Dermis blood vessel endothelial cell (primary cell): Measurements from ENCODE around the gene STAT1. TPM values are rescaled to one million over a fixed set of nuclear protein-coding genes. Genes with fewer than 3 reads are reported as not detected.
"Not testable (repeated sequence)": the region's sequence is repeated elsewhere in the genome, so short reads cannot be mapped to it uniquely, and the experiment has no call there.

Source experiments
- DNase-seq: peaks from one replicate; pipeline ENCODE4 v3.0.0; 2010
- total RNA-seq: library from RNA; depleted of rRNA; stranded (reverse); fragments of >200 nt; gene quantifications from 2 replicates; pipeline ENCODE4 v1.2.3, GENCODE V29; 2014

The STAT1 gene
- total RNA-seq, 1 donor from 2014 or later: 68.6 TPM

DNA sequence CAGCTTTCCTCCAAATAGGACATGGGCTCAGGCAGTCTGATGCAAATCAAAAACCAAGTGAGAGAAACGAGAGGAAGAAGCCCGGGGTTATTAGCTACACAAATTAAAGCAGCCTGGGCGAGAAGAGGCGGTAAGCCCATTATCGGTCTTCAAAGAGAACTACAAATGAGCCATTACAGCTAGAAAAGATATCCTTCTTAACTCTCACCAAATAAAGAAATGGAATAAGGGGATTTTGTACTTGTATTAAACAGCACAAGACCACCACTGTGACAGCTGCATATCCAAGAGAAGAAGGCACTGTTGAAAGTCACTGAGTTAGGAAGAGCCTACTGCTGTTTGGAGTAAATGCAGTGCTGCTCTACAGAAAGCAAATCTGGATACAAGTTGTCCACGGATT is 32.6 kb downstream of the STAT1 start:
- DNase-seq: no peak

DNA sequence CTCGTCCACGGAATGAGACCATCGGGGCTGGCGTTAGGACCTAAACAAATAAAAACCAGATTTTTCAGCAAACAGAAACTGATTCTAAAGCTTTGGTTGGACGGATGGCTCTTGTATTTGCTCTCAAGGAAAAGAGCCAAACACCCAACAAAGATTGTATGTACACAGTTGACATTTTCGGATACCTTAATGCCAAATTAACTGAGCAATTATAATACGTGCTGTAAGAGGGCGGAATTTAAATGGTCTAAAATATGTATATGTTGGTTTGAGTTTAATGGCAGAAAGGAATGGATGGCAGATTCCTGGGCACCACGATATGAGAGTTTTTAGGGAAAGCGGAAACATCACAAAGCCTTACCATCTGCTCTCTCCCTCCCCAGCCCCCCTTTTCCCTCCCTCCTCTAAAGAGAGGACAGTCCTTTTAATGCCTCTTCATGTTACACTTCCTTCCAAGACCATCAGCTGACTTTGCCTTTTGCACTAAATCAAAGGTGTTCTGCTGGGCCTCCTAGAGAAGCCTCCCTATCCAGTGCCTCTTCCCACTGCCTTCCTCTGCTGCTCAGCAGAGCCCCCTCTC is 33.3 kb downstream of the STAT1 start:
- no peak for DNase-seq

DNA sequence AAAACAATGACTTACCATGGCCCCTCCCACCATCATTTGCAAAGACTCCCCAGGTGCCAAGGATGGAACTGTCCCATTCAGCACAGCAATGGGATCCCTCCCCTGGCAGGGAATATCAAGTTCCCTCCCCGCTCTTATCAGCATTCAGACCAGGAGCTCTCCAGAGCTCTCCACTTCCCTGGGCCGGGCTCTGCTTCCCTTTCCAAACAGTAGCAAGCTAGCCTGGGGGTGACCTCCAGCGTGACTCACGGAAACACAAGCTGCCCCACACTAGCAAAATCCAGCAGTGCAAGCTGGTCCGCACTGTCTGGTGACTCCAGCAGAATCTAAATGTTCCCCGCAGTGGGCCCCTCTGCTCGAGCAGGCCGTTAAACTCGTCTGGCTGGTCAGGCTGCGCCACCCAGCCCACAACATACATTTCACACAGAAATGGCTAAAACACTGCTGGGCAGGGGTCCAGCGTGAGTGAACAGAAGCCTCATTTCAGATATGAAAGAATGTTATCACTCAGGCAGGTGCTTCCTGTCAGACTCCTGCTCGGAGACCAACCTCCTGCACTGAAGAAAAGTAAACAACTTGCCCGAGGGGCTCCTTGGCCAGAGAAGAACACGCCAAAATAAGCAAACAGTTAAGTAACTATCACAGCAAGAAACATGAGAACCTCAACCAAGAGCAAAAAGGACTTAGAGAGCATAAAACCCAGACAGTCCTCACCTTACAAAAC is 33.9 kb downstream of the STAT1 start:
- DNase-seq: peak; percentile 99

DNA sequence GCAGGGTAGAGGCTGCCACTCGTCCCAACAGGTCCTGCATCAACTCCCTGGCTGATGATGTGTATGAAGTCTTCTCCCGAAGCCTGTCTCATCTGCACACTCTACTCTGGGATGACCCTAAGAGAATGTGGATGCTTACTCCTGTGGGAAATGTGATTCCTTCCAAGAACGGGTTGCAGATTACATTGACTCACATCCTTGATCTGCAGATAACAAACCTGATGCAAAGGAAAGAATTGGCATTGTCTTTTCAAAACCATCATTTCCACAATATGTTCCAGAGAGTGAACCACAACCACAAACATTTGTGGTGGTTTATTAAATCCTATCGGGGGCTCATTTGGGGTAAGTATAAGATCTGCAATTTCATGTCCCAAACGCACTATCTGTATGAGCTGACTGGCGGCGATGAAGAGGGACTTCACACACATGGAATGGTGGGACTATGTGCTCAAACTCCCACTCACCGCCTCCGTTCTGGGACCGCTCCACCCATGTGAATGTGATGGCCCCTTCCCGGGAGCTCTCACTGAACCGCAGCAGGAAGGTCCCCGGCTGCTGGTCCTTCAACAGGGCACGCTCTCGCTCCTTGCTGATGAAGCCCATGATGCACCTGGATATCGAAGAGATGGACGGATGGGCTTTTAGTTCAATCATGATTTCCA is 35.5 kb downstream of the STAT1 start:
- DNase-seq: peak; percentile 90

DNA sequence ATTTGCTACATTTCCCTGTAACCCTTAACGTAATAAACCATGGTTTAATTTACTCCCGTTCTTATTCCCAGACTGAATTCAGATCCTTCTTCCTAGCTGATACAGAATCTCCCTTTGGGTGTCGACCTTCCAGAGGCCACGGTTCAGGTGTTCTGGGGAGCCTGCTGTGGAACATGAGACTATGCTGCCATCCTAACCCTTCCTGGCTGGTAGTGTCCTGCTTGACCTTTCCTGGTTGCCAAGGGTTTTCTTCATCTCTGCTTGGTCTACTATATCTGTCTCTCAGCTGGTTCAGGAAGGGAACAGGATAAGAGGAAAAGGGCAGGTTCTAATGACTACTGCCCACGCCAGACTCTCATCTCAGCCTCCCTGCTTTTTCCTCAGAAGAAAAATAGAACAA is 36.5 kb downstream of the STAT1 start:
- DNase-seq: peak; percentile 23

DNA sequence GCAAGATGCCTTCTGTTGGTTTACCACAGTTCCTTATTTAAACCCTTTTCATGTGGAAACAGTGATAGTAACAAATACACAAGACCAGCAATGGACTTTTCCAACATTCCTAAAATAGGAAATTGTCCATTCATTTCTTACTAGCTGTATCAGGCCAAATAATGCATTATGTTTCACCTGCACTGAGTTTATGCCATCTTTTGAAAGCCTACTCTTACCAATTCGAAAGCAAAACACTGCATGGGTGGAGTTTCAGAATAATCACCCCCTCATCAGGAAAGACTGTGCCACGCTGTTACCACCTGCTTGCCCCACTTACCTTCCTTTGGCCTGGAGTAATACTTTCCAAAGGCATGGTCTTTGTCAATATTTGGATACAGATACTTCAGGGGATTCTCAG is 37.5 kb downstream of the STAT1 start:
- DNase-seq: no peak

DNA sequence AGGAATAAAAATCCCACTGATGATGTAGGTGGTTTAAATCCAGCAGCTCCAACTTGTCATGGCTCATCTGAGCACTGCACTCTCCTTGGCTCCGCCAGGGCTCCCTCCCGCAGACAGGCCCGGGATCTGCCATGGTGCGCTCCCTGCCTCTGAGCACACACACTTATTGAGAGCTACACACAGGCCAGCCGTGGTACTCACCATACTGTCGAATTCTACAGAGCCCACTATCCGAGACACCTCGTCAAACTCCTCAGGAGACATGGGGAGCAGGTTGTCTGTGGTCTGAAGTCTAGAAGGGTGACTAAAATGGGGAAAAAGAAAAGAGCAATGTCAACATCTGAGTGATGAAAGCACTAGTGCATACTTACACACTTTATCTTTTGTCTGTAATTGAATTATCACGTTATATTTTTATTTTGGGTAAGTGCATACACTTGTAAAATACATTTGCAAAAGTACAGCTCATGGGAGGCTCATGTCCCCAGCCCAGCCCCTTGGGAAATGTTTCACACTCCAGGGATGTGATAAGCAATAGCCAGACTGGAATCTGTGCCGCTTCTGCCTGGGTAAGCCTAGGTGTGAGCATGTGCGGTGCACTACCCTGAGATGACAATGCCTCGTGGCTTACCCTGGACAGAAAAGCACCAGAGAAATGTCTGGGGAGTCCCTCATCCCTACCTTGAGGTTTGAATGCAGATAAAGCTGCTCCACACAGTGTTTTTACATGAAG is 39.2 kb downstream of the STAT1 start:
- DNase-seq: no peak

DNA sequence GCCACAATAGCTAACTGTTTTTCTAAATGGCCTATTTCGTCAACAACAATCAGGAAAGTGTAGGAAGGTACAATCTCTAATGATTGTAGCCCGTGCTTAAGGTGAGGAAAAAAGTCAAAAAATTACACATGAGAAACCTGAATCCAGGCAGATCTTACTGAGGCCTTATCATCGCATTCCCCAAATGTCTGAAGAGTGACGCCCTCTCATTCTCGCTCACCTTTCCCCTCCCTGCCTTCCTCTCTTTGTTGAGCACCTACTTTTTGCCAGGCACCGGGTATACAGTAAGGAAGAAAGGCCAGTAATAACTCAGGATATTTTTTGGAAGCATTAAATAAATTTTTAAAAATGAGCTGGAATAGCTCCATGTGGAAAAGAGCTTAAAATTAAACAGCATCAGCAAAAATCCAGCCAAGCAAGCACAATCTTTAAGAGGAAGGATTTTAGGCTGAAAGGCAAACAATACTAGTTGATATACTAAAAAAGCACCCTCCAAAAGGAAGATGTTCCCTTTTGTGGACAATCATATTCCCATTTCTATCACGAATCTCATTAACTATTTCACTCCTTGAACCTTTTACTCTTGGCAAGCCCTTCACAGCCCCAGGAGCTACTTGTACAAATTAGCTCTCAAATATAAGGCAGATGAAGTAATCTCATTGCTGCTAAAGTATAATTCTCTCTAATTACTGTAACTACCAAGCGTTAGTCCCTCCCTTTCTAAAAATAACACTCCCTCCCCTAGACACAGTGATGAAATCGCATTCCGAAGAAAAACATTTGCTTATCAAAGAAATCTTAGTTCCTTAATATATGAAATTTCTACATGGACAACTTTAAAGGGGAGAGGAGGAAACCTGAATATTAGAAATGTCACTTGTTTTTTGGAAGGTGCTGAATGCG is 40.0 kb downstream of the STAT1 start:
- no peak for DNase-seq

DNA sequence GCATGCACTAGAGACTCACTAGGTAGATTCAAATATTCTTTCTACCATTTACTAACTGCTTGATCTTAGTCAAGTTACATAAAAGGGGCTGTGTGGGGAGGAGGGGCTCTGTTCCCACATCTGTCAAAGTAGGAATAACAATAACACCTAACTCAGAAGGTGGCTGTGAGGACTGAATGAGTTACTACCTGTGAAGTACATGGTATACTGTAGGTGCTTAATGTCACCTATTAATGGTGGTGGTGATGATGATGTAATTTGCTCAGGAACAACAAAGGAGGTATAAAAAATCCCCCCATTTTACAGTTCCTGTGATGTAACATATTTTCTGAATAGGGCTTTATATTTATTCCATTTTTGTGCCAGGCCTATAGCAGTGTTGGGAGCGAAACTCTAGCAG is 40.7 kb downstream of the STAT1 start:
- DNase-seq: no peak

DNA sequence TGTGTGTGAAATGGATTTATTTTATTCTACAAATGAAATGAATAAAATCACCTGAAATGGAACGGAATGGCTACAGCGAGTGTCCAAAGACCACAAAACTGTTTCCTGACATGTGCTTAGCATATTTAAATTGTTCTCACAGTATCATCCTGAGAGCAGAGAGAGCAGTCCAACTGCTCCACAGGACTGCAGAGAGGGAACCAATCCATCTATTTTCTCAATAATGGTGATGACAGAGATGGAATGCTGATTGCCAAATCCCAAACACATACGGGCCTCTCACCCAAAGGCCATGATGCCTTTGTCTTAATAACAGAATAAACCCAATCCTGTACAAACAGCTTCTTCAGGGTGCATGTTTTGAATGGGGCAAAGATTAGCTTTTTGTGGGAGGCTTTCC is 41.1 kb downstream of the STAT1 start:
- DNase-seq: no peak

DNA sequence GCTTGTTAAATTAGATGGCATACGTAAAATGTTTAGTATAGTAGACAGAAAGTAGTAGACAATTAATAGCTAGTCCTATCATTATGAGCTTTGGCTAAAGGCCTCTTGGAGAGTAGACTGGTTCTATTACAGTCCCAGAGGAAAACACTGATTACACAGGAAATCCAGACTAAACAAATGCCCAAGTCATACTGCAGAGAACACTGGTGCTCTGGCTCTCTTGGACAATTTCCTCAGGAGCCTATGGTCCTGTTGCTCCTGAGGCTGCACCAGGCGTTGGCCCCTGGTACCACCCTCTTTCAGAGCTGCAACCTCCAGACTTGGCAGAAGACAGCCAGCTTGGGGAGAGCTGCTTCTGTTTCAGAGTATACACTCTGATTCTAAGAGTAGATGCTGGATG is 41.8 kb downstream of the STAT1 start:
- peak; percentile 63 for DNase-seq

DNA sequence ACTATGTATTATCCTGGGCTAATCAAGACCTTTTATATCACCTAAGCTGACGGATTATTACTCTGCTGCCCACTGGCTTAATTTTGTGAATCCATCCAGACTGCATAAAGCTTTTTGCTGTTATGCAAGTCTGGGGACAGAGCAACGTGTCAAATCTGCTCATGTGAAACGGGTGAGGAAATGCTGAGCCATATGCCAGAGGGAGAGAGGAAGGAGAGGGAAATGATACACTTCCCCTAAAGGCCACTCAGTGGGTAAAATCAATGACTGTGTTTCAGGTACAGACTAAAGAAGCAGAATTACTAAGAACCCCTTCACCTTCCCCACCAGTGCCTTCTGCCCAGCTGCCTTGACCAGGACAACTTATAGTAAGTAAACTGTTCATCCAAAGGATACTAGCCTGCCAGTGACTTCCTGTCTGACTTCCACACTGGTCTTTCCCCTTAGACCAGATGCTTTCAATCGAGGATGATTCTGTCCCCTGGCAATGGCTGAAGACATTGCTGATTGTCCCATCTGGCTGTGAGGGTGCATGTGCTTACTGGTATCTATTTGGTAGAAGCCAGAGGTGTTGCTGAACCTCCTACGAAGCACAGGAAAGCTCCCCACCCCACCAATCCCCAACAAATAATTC is 43.0 kb downstream of the STAT1 start:
- DNase-seq: peak; percentile 94

DNA sequence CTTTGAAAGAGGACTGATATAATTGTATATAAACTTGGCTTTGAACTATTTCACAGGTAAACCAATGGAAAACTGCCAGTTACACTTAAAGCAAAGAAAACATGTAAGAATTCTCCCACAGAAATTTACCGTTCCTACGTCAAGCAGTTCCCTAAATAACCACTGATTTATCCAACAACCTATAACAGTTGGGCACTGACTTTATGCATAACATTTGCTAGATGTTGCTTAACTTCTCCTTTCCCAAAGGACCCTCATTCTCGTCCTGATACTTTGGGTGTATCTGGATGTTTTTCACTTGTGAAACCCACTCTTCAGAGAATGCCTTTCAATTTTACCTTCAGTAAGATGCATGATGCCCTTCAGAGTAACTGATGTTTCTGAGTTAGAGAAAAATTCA is 43.8 kb downstream of the STAT1 start:
- no peak for DNase-seq

DNA sequence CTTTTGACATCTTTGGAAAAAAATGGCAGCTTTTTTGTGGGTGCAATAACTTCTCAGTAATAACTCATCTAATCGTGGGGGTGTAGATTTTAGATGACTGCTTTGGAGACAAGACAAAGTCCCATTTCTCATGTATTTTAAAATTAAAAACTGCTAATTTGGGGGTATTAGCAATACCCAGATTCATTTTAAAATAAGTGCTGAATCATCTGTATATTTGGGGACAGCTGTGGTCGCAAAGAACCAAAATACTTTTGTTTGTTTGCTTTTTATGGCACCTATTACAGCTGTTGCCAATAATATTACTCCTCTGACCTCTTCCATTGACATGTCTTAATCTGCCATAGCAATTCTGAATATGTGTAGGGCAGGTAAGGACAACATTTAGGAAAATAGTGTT is 45.4 kb downstream of the STAT1 start:
- no peak for DNase-seq

DNA sequence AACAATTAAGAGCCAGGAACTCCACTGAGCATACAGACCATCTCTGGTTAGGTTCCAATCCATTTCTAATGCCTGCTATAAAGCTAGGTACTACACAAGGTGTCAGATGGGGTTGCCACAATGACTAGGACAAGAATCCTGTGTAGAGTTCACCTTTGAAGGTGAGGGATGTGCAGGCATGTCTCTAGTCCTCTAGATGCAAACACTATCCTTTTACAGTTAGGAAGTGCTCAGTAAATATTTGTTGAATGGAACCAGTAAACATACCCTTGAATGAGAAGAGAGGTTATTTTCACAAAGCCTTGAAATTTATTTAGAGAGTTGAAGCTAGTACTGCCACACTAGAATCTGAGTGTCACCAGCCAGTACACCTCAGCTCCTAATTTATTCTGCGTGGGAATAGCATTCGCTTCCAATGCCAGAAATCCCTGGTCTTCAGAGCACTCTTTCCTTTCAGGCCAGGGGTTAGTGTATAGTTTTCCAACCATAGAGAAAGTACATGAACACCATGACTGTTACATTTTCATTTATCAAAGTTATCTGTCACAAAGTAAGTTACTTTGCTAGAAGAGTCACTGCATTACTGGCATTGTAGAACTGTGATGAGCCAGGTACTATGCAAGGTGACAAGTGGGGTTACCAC is 48.3 kb downstream of the STAT1 start:
- DNase-seq: no peak

DNA sequence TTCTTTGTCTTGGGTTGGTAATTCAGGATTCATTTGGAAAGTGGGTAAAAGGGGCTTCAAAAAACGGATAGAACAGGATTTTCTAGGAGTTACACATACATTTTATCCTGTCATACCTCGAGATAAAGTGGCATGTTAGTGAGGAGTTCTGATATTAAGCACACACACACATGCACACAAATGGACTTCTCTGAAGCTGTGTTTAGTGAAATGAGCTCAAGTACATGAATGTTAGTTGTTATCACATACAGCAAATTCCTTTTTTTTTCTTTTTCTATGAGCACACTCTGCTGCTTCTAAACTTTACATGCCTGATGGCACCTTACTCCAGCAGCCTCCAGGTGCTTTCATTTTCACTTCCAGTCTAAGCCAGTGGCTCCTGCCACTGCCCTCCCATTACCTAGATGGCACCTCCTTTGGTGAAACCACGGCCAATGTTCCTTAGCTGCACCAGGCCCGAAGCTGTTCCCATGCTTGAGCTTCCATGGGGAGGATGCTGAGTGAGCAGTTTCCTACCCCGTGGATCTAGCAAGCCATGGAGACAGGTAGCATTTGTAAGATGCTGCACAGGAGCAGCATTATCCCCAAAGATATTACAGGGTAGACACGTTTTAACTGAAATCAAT is 49.7 kb downstream of the STAT1 start:
- DNase-seq: no peak

DNA sequence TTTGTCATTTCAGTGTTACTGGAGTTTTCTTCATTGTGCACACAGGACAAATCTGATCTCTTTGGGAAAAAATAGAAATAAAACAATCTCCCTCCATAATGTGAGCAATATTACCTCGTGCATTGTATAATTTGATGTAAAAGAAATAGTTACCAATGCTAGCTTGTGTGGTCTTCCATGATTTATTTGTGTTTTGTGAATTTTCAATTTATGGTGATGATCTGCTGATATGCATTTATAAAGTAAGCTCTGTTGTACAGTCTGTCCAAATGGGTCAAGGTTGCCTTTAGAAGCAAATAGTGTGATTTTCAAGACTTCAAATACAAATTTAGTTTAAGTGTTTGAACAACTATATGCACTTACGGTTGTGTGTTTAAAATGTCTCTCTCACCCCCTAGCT is 50.9 kb downstream of the STAT1 start:
- DNase-seq: no peak

DNA sequence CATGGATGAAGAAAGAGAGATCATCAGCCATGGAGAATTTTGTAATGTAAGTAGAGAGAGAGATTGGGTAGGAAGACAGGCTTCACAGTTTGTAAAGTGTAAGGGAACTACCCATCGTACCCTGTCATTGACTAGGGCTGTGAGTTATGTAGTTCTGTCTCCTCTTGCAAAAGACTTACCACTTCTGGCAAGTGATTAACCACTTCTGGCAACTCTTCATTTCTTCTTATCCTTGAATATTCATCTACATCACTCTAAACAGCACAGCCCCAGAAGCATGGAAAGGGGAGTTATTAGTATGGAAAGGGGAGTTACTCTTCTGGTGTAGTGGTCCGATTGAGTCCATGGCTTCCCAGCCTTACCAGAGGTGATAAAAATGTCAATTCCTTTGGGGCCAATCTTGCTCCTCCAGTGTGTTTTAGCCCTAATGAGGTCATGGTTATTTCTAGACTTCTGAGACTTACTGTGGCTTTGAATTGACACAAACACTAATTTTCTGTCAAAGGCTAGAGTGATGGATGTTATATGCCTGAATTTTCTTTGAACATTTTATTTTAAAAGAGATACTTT is 52.0 kb downstream of the STAT1 start:
- DNase-seq: no peak

DNA sequence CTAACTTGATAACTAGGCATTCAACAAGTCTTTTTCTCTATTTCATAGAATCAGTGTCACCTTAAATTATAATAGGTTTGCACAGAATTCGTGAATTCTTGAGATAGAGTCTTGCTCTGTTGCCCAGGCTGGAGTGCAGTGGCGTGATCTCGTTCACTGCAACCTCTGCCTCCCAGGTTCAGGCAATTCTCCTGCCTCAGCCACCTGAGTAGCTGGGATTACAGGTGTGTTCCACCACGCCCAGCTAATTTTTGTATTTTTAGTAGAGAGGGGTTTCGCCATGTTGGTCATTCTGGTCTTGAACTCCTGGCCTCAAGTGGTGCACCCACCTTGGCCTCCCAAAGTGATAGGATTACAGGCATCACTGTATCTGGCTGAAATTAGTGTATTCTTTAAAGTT is 52.9 kb downstream of the STAT1 start:
- not testable (repeated sequence) for DNase-seq
